Keratinocyte (primary cell): ENCODE data around the gene GFOD1.

Source experiments
- EZH2 ChIP-seq: IDR thresholded peaks from one replicate; pipeline ENCODE4 v1.6.1; 2012; ENCODE audit warnings: inconsistent platforms, mild to moderate bottlenecking, low read length, moderate library complexity
- TF ChIP-seq, protein P1 (sequence below), 3 experiments: IDR thresholded peaks in 1 of 3; conservative IDR thresholded peaks in 1 of 3; optimal IDR thresholded peaks in 1 of 3; 2 replicates in 2 of 3; 3 replicates in 1 of 3; pipeline versions ENCODE3 to v1.5.1; 2011; ENCODE audit warnings: low read length in 3 of 3, mild to moderate bottlenecking in 3 of 3, moderate library complexity in 2 of 3, control low read depth in 1 of 3, inconsistent platforms in 1 of 3; ENCODE audit not compliant: insufficient read depth in 2 of 3; ENCODE audit errors: extremely low read depth in 1 of 3

GRCh38 chr6:13384966-13385365 is 102.4 kb downstream of the GFOD1 start:
- TF ChIP-seq, protein P1, sequence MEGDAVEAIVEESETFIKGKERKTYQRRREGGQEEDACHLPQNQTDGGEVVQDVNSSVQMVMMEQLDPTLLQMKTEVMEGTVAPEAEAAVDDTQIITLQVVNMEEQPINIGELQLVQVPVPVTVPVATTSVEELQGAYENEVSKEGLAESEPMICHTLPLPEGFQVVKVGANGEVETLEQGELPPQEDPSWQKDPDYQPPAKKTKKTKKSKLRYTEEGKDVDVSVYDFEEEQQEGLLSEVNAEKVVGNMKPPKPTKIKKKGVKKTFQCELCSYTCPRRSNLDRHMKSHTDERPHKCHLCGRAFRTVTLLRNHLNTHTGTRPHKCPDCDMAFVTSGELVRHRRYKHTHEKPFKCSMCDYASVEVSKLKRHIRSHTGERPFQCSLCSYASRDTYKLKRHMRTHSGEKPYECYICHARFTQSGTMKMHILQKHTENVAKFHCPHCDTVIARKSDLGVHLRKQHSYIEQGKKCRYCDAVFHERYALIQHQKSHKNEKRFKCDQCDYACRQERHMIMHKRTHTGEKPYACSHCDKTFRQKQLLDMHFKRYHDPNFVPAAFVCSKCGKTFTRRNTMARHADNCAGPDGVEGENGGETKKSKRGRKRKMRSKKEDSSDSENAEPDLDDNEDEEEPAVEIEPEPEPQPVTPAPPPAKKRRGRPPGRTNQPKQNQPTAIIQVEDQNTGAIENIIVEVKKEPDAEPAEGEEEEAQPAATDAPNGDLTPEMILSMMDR (optimal IDR thresholded peaks at IDR 0.05 in 1 of 3, IDR thresholded peaks at IDR 0.05 in 1 of 3, conservative IDR thresholded peaks at IDR 0.05 in 1 of 3; ENCODE audit: extremely low read depth in 1 of 3, insufficient read depth in 2 of 3, low read length in 3 of 3): no peak
- TF ChIP-seq EZH2: no peak
